ENCODE measurements around the gene TULP4.
A peak's percentile ranks its signal among the peaks of the same experiment; 100 is the strongest.
"Not testable (repeated sequence)": the region's sequence is repeated elsewhere in the genome, so short reads cannot be mapped to it uniquely, and the experiment has no call there.

Gene TULP4

GRCh38 chr6:158293122-158293521 is 19.1 kb upstream of the TULP4 start:
- H3K4me3 ChIP-seq (ENCODE audit: low read depth, low read length) = no peak overlapping the region
- no peak for DNase-seq (ENCODE audit: low read depth)
- TF ChIP-seq CTCF (IDR thresholded peaks at IDR 0.05; ENCODE audit: control insufficient read depth, extremely low read depth, insufficient read depth) = no peak

- not testable (repeated sequence) for H3K4me3 ChIP-seq (ENCODE audit: low read depth, low read length); DNase-seq (ENCODE audit: low read depth)
Measured at GRCh38 chr6:158295976-158296853, 16.1 kb upstream of the TULP4 start.

DNA sequence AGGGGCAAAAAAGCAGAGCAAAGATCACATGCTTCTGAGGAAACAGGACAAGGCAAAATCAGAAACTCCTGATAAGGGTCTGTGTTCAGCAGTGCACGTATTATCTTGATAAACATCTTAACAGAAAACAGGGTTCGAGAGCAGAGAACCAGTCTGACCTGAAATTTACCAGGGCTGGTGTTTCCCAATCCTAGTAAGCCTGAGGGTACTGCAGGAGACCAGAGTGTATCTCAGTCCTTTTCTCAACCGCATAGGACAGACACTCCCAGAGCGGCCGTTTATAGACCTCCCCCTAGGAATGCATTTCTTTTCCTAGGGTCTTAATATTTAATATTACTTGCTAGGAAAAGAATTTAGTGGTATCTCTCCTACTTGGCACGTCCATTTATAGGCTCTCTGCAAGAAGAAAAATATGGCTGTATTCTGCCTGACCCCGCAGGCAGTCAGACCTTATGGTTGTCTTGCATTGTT is 15.4 kb upstream of the TULP4 start:
- DNase-seq (ENCODE audit: low read depth); H3K4me3 ChIP-seq (ENCODE audit: low read depth, low read length): not testable (repeated sequence)

GRCh38 chr6:158297657-158298056 is 14.6 kb upstream of the TULP4 start:
- DNase-seq (ENCODE audit: low read depth); H3K4me3 ChIP-seq (ENCODE audit: low read depth, low read length): not testable (repeated sequence)

- peak; percentile 93 for DNase-seq (ENCODE audit: low read depth)
- H3K4me3 ChIP-seq (ENCODE audit: low read depth, low read length) = not testable (repeated sequence)
Measured at GRCh38 chr6:158300306-158301143, 11.7 kb upstream of the TULP4 start.

DNA sequence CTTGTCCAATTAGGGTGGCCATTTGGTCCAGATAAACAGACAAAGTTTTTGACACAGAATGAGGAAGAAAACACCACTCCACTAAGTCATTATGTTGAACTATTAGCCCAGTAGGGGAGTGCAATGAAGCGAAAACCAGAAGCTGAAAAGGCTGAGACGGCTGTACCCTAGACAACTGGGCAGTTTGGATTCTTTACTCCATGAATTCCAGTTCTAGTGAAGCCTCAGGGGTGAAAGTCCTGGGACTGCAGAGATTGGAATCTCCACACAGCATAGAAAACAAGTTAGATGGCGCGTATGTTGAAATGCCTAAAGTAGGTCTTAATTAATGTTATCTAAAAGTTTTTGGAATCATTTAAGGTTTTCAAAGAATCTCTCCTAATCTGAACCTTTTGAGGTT is 10.7 kb upstream of the TULP4 start:
- not testable (repeated sequence) for H3K4me3 ChIP-seq (ENCODE audit: low read depth, low read length); DNase-seq (ENCODE audit: low read depth)

GRCh38 chr6:158302195-158302796 is 10.0 kb upstream of the TULP4 start:
- DNase-seq (ENCODE audit: low read depth); H3K4me3 ChIP-seq (ENCODE audit: low read depth, low read length): not testable (repeated sequence)

DNA sequence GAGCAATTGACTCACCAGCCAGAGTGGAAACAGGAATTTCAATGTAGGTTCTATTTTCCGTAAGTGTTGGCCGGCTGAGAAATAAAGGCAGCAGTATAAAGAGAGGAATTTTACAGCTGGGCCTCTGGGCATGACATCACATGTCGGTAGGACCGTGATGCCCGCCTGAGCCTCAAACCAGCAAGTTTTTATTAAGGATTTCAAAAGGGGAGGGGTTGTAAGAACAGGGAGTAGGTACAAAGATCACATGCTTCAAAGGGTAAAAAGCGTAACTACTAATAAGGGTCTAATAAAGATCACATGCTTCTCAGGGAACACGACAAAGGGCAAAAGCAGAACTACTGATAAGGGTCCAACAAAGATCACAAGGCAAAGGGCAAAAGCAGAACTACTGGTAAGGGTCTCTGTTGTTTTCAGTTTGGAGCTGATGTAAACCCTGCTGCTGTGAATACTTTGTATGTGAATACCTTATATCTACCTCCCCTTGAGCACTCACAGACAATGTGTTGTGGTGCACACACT is 9.0 kb upstream of the TULP4 start:
- no peak for TF ChIP-seq CTCF (IDR thresholded peaks at IDR 0.05; ENCODE audit: control insufficient read depth, extremely low read depth, insufficient read depth)
- no peak overlapping the region for H3K4me3 ChIP-seq (ENCODE audit: low read depth, low read length)
- DNase-seq (ENCODE audit: low read depth) = no peak

DNA sequence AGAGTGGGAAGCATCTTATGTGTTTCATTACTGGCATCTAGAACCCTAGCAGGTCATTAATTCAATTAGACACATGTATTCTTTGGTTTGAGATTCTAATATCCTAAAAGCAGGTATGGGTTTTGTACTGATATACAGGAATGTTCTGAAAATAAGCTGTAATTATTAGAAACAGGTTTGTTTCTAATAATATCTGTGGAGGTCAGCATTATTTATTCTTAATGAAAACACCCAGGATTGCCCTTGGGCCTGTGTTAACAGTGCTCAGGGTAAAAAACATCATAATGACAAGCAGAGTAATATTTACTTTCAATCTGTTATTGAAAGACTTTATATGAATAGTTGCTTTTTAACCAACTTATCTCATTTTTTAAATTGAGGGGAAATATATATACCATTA is 8.0 kb upstream of the TULP4 start:
- H3K4me3 ChIP-seq (ENCODE audit: low read depth, low read length) = no peak overlapping the region
- no peak for TF ChIP-seq CTCF (IDR thresholded peaks at IDR 0.05; ENCODE audit: control insufficient read depth, extremely low read depth, insufficient read depth)
- DNase-seq (ENCODE audit: low read depth) = no peak

DNA sequence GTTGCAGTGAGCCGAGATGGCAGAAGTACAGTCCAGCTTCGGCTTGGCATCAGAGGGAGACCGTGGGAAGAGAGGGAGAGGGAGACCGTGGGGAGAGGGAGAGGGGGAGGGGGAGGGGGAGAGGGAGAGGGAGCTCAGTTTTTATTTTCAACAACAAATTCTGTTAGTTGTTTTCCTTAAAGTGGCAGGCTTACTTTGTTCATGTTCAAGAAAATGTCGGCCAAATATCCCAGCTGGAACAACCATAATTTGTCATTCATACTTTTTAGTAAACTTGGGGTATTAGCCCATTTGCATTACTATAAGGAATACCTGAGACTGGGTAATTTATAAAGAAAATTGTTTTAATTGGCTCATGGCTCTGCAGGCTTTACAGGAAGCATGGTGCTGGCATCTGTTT is 2.5 kb upstream of the TULP4 start:
- H3K4me3 ChIP-seq (ENCODE audit: low read depth, low read length) = no peak overlapping the region
- no peak for DNase-seq (ENCODE audit: low read depth)
- TF ChIP-seq CTCF (IDR thresholded peaks at IDR 0.05; ENCODE audit: control insufficient read depth, extremely low read depth, insufficient read depth) = no peak
